Stomach (tissue), 4 donors: ENCODE measurements around the gene PVALEF.

Source experiments
- POLR2A ChIP-seq, 4 donors: fragments of 450-650 bp; IDR thresholded peaks; one replicate each; pipeline ENCODE4 v1.6.1; 2016; ENCODE audit warnings: antibody characterized with exemption in 4 of 4, control low read depth in 2 of 4, mild to moderate bottlenecking in 1 of 4, moderate library complexity in 1 of 4
- TF ChIP-seq, protein P1 (sequence below), 7 experiments: fragments of 450-650 bp in 4 of 7; fragments of 200-600 bp in 3 of 7; sonication (generic) in 3 of 7; IDR thresholded peaks; one replicate each; pipeline ENCODE4 v1.5.1; 2016 to 2019; ENCODE audit warnings: antibody characterized with exemption in 7 of 7, control low read depth in 2 of 7, mild to moderate bottlenecking in 1 of 7

DNA sequence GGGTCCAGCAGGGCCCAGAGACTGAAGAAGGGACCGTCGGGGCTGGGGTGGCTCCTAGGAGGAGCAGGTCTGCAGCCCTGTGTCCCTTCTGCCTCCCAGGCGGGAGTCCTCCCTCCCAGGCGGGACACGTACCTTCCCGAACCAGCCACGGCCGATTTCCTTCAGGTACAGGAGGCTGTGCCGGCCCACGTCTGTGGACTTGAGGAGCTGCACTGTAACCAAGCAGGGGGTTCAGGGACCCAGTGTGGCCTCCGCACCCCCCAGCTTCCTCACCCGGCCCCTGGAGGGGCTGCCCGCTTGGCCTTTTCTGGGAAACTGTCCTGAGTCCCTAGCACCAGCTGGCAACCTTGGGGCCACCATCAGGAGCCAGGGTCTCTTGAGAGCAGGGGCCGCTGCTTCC is 37.0 kb upstream of the PVALEF start:
- TF ChIP-seq, protein P1, sequence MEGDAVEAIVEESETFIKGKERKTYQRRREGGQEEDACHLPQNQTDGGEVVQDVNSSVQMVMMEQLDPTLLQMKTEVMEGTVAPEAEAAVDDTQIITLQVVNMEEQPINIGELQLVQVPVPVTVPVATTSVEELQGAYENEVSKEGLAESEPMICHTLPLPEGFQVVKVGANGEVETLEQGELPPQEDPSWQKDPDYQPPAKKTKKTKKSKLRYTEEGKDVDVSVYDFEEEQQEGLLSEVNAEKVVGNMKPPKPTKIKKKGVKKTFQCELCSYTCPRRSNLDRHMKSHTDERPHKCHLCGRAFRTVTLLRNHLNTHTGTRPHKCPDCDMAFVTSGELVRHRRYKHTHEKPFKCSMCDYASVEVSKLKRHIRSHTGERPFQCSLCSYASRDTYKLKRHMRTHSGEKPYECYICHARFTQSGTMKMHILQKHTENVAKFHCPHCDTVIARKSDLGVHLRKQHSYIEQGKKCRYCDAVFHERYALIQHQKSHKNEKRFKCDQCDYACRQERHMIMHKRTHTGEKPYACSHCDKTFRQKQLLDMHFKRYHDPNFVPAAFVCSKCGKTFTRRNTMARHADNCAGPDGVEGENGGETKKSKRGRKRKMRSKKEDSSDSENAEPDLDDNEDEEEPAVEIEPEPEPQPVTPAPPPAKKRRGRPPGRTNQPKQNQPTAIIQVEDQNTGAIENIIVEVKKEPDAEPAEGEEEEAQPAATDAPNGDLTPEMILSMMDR (IDR thresholded peaks at IDR 0.05), result no peak
- no peak for TF ChIP-seq POLR2A (IDR thresholded peaks at IDR 0.05)
